SK-N-SH treated with all-trans-retinoic acid at 6 μM for 48 hours (cell line): ENCODE measurements around the gene RACK1.

Experiments
- RARB ChIP-seq: fragments of 250-450 bp; sonication (Bioruptor Pico); IDR thresholded peaks from 2 replicates; pipeline ENCODE4 v1.8.0; 2021; ENCODE audit warnings: mild to moderate bottlenecking, moderate library complexity
- SNAI2 ChIP-seq: fragments of 250-450 bp; sonication (Bioruptor Pico); IDR thresholded peaks from 2 replicates; pipeline ENCODE4 v1.5.0; 2020; ENCODE audit warnings: mild to moderate bottlenecking, moderate library complexity
- ZFP30 ChIP-seq: fragments of 450-650 bp; formaldehyde crosslinking; IDR thresholded peaks from 2 replicates; pipeline ENCODE4 v1.5.0; 2022; ENCODE audit warnings: mild to moderate bottlenecking, moderate library complexity
- TF ChIP-seq, protein P1 (sequence below): fragments of 250-450 bp; sonication (Bioruptor Pico); IDR thresholded peaks from 2 replicates; pipeline ENCODE4 v1.8.0; 2021; ENCODE audit warnings: low read depth, mild to moderate bottlenecking, moderate library complexity, borderline replicate concordance
- TF ChIP-seq, protein P2 (sequence below): fragments of 250-450 bp; sonication (Bioruptor Pico); IDR thresholded peaks from 2 replicates; pipeline ENCODE4 v1.5.1; 2020; ENCODE audit warnings: low read depth, mild to moderate bottlenecking, moderate library complexity
- TF ChIP-seq, protein P3 (sequence below): fragments of 250-450 bp; sonication (Bioruptor Pico); IDR thresholded peaks from 2 replicates; pipeline ENCODE4 v1.5.0; 2020; ENCODE audit warnings: mild to moderate bottlenecking, moderate library complexity

DNA sequence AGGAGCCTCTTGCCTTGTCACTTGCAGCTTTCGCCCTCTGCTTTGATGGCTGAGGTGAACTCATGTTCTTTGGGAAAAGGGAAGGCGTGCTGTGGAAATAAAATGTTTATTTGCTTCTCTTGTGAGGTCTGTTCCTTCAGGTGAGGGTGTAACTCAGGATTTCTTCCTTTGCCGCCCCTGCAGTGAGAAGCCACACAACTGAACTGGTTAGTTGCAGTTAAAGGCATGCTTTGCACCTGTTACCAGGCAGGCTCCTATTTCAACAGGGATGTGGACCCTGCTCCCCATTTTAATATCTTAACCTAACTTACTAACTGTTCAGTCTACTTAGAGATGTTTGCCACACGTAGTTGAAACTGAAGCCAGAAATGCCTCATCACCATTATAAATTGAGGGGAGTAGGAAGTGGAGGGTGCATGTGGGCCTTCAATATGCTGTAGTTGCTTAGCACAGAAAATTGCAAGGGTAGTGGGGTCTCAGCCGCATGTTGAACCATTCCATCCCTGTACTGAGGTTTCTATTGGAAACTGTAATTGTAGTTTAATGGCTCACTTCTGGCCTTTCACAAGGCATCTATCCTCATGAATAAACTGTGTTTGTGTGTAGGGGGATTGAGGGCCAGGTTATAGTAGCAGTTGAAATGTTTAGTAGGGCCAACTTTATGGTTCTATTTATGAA, 7.9 kb downstream of the RACK1 start:
- no peak for TF ChIP-seq SNAI2 (CRISPR knock-in tag)
- no peak; the same call in 1 of the 2 replicates for TF ChIP-seq ZFP30
- TF ChIP-seq, protein P1, sequence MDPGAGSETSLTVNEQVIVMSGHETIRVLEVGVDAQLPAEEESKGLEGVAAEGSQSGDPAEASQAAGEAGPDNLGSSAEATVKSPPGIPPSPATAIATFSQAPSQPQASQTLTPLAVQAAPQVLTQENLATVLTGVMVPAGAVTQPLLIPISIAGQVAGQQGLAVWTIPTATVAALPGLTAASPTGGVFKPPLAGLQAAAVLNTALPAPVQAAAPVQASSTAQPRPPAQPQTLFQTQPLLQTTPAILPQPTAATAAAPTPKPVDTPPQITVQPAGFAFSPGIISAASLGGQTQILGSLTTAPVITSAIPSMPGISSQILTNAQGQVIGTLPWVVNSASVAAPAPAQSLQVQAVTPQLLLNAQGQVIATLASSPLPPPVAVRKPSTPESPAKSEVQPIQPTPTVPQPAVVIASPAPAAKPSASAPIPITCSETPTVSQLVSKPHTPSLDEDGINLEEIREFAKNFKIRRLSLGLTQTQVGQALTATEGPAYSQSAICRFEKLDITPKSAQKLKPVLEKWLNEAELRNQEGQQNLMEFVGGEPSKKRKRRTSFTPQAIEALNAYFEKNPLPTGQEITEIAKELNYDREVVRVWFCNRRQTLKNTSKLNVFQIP (CRISPR knock-in tag): no peak
- TF ChIP-seq RARB (CRISPR knock-in tag): 0 out of 2 replicates have a peak, but pooled peaks have one; percentile 10
- TF ChIP-seq, protein P2, sequence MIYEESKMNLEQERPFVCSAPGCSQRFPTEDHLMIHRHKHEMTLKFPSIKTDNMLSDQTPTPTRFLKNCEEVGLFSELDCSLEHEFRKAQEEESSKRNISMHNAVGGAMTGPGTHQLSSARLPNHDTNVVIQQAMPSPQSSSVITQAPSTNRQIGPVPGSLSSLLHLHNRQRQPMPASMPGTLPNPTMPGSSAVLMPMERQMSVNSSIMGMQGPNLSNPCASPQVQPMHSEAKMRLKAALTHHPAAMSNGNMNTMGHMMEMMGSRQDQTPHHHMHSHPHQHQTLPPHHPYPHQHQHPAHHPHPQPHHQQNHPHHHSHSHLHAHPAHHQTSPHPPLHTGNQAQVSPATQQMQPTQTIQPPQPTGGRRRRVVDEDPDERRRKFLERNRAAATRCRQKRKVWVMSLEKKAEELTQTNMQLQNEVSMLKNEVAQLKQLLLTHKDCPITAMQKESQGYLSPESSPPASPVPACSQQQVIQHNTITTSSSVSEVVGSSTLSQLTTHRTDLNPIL (CRISPR knock-in tag): peak; percentile 21; the same call in 1 of the 2 replicates
- TF ChIP-seq, protein P3, sequence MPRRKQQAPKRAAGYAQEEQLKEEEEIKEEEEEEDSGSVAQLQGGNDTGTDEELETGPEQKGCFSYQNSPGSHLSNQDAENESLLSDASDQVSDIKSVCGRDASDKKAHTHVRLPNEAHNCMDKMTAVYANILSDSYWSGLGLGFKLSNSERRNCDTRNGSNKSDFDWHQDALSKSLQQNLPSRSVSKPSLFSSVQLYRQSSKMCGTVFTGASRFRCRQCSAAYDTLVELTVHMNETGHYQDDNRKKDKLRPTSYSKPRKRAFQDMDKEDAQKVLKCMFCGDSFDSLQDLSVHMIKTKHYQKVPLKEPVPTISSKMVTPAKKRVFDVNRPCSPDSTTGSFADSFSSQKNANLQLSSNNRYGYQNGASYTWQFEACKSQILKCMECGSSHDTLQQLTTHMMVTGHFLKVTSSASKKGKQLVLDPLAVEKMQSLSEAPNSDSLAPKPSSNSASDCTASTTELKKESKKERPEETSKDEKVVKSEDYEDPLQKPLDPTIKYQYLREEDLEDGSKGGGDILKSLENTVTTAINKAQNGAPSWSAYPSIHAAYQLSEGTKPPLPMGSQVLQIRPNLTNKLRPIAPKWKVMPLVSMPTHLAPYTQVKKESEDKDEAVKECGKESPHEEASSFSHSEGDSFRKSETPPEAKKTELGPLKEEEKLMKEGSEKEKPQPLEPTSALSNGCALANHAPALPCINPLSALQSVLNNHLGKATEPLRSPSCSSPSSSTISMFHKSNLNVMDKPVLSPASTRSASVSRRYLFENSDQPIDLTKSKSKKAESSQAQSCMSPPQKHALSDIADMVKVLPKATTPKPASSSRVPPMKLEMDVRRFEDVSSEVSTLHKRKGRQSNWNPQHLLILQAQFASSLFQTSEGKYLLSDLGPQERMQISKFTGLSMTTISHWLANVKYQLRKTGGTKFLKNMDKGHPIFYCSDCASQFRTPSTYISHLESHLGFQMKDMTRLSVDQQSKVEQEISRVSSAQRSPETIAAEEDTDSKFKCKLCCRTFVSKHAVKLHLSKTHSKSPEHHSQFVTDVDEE (CRISPR knock-in tag): no peak
